ENCODE measurements around the gene ANKS1B. TPM values are rescaled to one million over a fixed set of nuclear protein-coding genes. Genes with fewer than 3 reads are reported as not detected.

ANKS1B gene
- polyA plus RNA-seq, 1 donor from 2014 or later: not detected

- Mint-ChIP-seq H3K4me3 (no peak overlapping the region), H3K27me3 (peaks cover 1% of the 10 kb centered on the region), H3K27ac (no peak overlapping the region), H3K36me3 (peaks cover 3% of the 10 kb centered on the region), H3K4me1 (no peaks in the 10 kb centered on the region), H3K9me3 (no peaks in the 10 kb centered on the region)
Observed at GRCh38 chr12:98819071-98819470, 1165.7 kb downstream of the ANKS1B start.

GRCh38 chr12:98818239-98818638, 1166.5 kb downstream of the ANKS1B start:
- H3K27ac Mint-ChIP-seq: no peak overlapping the region
- H3K36me3 Mint-ChIP-seq: peaks cover 3% of the 10 kb centered on the region
- no peak overlapping the region for H3K4me3 Mint-ChIP-seq
- H3K9me3 Mint-ChIP-seq: no peaks in the 10 kb centered on the region
- no peaks in the 10 kb centered on the region for H3K4me1 Mint-ChIP-seq
- H3K27me3 Mint-ChIP-seq: peaks cover 1% of the 10 kb centered on the region

GRCh38 chr12:98817742-98818141, 1167.0 kb downstream of the ANKS1B start:
- Mint-ChIP-seq H3K36me3 (peaks cover 3% of the 10 kb centered on the region), H3K9me3 (no peaks in the 10 kb centered on the region), H3K27ac (no peak overlapping the region), H3K4me1 (no peaks in the 10 kb centered on the region), H3K4me3 (no peak overlapping the region), H3K27me3 (peaks cover 1% of the 10 kb centered on the region)

GRCh38 chr12:98816720-98817119, 1168.0 kb downstream of the ANKS1B start:
- no peak overlapping the region for H3K4me3 Mint-ChIP-seq
- H3K27me3 Mint-ChIP-seq: peaks cover 1% of the 10 kb centered on the region
- H3K36me3 Mint-ChIP-seq: no peaks in the 10 kb centered on the region
- no peaks in the 10 kb centered on the region for H3K4me1 Mint-ChIP-seq
- no peak overlapping the region for H3K27ac Mint-ChIP-seq
- H3K9me3 Mint-ChIP-seq: no peaks in the 10 kb centered on the region

GRCh38 chr12:98814254-98814653, 1170.5 kb downstream of the ANKS1B start:
- H3K36me3 Mint-ChIP-seq: no peaks in the 10 kb centered on the region
- H3K27ac Mint-ChIP-seq: no peak overlapping the region
- peaks cover 3% of the 10 kb centered on the region for H3K27me3 Mint-ChIP-seq
- no peaks in the 10 kb centered on the region for H3K4me1 Mint-ChIP-seq
- H3K9me3 Mint-ChIP-seq: no peaks in the 10 kb centered on the region
- no peak overlapping the region for H3K4me3 Mint-ChIP-seq

GRCh38 chr12:98812225-98812624, 1172.5 kb downstream of the ANKS1B start:
- H3K27ac Mint-ChIP-seq: no peak overlapping the region
- no peaks in the 10 kb centered on the region for H3K36me3 Mint-ChIP-seq
- no peaks in the 10 kb centered on the region for H3K4me1 Mint-ChIP-seq
- H3K4me3 Mint-ChIP-seq: no peak overlapping the region
- peaks cover 3% of the 10 kb centered on the region for H3K27me3 Mint-ChIP-seq
- no peaks in the 10 kb centered on the region for H3K9me3 Mint-ChIP-seq

- H3K27me3 Mint-ChIP-seq: peaks cover 5% of the 10 kb centered on the region
Observed at GRCh38 chr12:98808243-98808875, 1176.4 kb downstream of the ANKS1B start.

GRCh38 chr12:98807187-98807586, 1177.5 kb downstream of the ANKS1B start:
- Mint-ChIP-seq H3K9me3 (peaks cover 0 to 2% (median 0%) of the 10 kb centered on the region in 3 donors), H3K27ac (no peak overlapping the region), H3K36me3 (no peaks in the 10 kb centered on the region), H3K4me1 (no peaks in the 10 kb centered on the region), H3K27me3 (peaks cover 5% of the 10 kb centered on the region), H3K4me3 (no peak overlapping the region)

More at GRCh38 chr12:98808243-98808875, 1176.4 kb downstream of the ANKS1B start:
- H3K36me3 Mint-ChIP-seq: no peaks in the 10 kb centered on the region
- H3K27ac Mint-ChIP-seq: no peak overlapping the region
- no peaks in the 10 kb centered on the region for H3K4me1 Mint-ChIP-seq
- peaks cover 0 to 2% (median 0%) of the 10 kb centered on the region in 3 donors for H3K9me3 Mint-ChIP-seq
- H3K4me3 Mint-ChIP-seq: no peak overlapping the region

- H3K27me3 Mint-ChIP-seq: peaks cover 2% of the 10 kb centered on the region
- H3K4me1 Mint-ChIP-seq: no peaks in the 10 kb centered on the region
- H3K36me3 Mint-ChIP-seq: no peaks in the 10 kb centered on the region
- H3K27ac Mint-ChIP-seq: no peak overlapping the region
- no peak overlapping the region for H3K4me3 Mint-ChIP-seq
- H3K9me3 Mint-ChIP-seq: peaks cover 0 to 2% (median 0%) of the 10 kb centered on the region in 3 donors
Observed at GRCh38 chr12:98803468-98804209, 1181.1 kb downstream of the ANKS1B start.

GRCh38 chr12:98799822-98800221, 1184.9 kb downstream of the ANKS1B start:
- Mint-ChIP-seq H3K27ac (no peak overlapping the region), H3K4me3 (no peak overlapping the region), H3K27me3 (peaks cover 5% of the 10 kb centered on the region), H3K9me3 (no peaks in the 10 kb centered on the region), H3K4me1 (peaks cover 0 to 3% (median 0%) of the 10 kb centered on the region in 3 donors), H3K36me3 (no peaks in the 10 kb centered on the region)

GRCh38 chr12:98799146-98799810, 1185.5 kb downstream of the ANKS1B start:
- no peaks in the 10 kb centered on the region for H3K36me3 Mint-ChIP-seq
- no peak overlapping the region for H3K27ac Mint-ChIP-seq
- H3K4me3 Mint-ChIP-seq: no peak overlapping the region
- no peaks in the 10 kb centered on the region for H3K9me3 Mint-ChIP-seq
- H3K4me1 Mint-ChIP-seq: peaks cover 0 to 3% (median 0%) of the 10 kb centered on the region in 3 donors
- peaks cover 4% of the 10 kb centered on the region for H3K27me3 Mint-ChIP-seq

- no peak overlapping the region for H3K27ac Mint-ChIP-seq
- no peak overlapping the region for H3K4me3 Mint-ChIP-seq
- H3K9me3 Mint-ChIP-seq: peaks cover 0 to 2% (median 0%) of the 10 kb centered on the region in 3 donors
- peaks cover 0 to 3% (median 0%) of the 10 kb centered on the region in 3 donors for H3K4me1 Mint-ChIP-seq
- H3K36me3 Mint-ChIP-seq: no peaks in the 10 kb centered on the region
- peaks cover 4% of the 10 kb centered on the region for H3K27me3 Mint-ChIP-seq
Observed at GRCh38 chr12:98797200-98797599, 1187.5 kb downstream of the ANKS1B start.

- peaks cover 4% of the 10 kb centered on the region for H3K27me3 Mint-ChIP-seq
- no peak overlapping the region for H3K27ac Mint-ChIP-seq
- no peak overlapping the region for H3K4me3 Mint-ChIP-seq
- peaks cover 0 to 2% (median 0%) of the 10 kb centered on the region in 3 donors for H3K9me3 Mint-ChIP-seq
- H3K36me3 Mint-ChIP-seq: no peaks in the 10 kb centered on the region
- peaks cover 0 to 3% (median 0%) of the 10 kb centered on the region in 3 donors for H3K4me1 Mint-ChIP-seq
Observed at GRCh38 chr12:98796745-98797144, 1188.0 kb downstream of the ANKS1B start.

GRCh38 chr12:98793121-98793520, 1191.6 kb downstream of the ANKS1B start:
- peaks cover 0 to 2% (median 0%) of the 10 kb centered on the region in 3 donors for H3K9me3 Mint-ChIP-seq
- H3K4me3 Mint-ChIP-seq: no peak overlapping the region
- H3K27ac Mint-ChIP-seq: no peak overlapping the region
- no peaks in the 10 kb centered on the region for H3K36me3 Mint-ChIP-seq
- peaks cover 6% of the 10 kb centered on the region for H3K27me3 Mint-ChIP-seq
- H3K4me1 Mint-ChIP-seq: peaks cover 0 to 3% (median 0%) of the 10 kb centered on the region in 3 donors

- Mint-ChIP-seq H3K27me3 (peaks cover 6% of the 10 kb centered on the region), H3K36me3 (no peaks in the 10 kb centered on the region), H3K4me1 (peaks cover 0 to 3% (median 0%) of the 10 kb centered on the region in 3 donors), H3K27ac (no peak overlapping the region), H3K4me3 (no peak overlapping the region), H3K9me3 (peaks cover 0 to 2% (median 0%) of the 10 kb centered on the region in 3 donors)
Observed at GRCh38 chr12:98791406-98791805, 1193.3 kb downstream of the ANKS1B start.
